PC-3 (cell line): Measurements from ENCODE around the gene ACAP3.

Experiments
- CTCF ChIP-seq: fragments of 300-600 bp; sonication (generic); conservative IDR thresholded peaks from 2 replicates; pipeline ENCODE4 v1.5.1; 2017; ENCODE audit warnings: antibody characterized with exemption, low read depth, mild to moderate bottlenecking, low read length
- EZH2phosphoT487 ChIP-seq: fragments of 300-600 bp; sonication (generic); IDR thresholded peaks from 2 replicates; pipeline ENCODE4 v1.6.1; 2018; ENCODE audit warnings: mild to moderate bottlenecking, antibody characterized with exemption, low read length, borderline replicate concordance

DNA sequence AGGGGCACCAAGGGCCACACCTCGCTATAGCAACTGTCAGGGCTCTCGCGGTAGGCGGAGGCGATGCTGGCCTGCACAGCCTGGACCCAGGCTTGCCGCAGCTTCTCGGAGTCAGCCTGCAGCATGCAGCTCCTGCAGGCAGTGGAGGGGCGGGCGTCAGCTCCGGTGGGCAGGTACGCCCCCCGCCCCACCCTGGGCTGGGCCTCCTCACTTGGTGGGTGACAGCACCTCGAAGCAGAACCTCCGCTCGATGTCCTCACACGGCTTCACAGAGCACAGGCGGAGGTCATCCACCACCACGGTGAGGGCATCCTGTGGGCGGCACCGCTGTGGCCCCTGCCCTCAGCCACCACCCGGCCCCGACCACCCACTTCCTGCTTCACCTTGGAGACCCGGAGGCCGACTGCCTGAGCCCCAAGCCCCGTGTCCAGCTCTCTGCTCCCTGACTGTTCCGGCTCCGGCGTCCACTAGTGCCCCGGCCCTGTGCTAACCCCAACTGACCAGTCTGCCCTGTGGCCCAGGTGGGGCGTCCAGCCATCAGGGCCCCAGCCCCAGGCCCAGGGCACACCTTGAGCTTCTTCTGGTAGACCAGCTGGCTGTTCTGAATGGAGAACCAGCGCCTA, 9.8 kb downstream of the ACAP3 start:
- TF ChIP-seq CTCF (no peak), EZH2phosphoT487 (no peak)
